ENCODE results near the gene PIK3R5.

- no peak for TF ChIP-seq CTCF (IDR thresholded peaks at IDR 0.05; ENCODE audit: poor library complexity, severe bottlenecking)
- no peak for TF ChIP-seq EZH2 (IDR thresholded peaks at IDR 0.05; ENCODE audit: borderline replicate concordance, insufficient read depth, low read length, poor library complexity, severe bottlenecking)
- no peak for TF ChIP-seq EP300 (conservative IDR thresholded peaks at IDR 0.05; ENCODE audit: poor library complexity, severe bottlenecking)
- TF ChIP-seq TAF1 (IDR thresholded peaks at IDR 0.05; ENCODE audit: low read depth): no peak
- no peak for TF ChIP-seq SMC3 (conservative IDR thresholded peaks at IDR 0.05; ENCODE audit: poor library complexity)
- TF ChIP-seq REST (IDR thresholded peaks at IDR 0.05; ENCODE audit: borderline replicate concordance): no peak
- no peak for TF ChIP-seq POLR2AphosphoS5 (IDR thresholded peaks at IDR 0.05)
- TF ChIP-seq RAD21 (conservative IDR thresholded peaks at IDR 0.05): no peak
Measured at GRCh38 chr17:8909586-8910270, 55.8 kb downstream of the PIK3R5 start.

All from neural cell (in vitro differentiated cells).